Measurements from ENCODE around the gene DNAJC9. TPM values are rescaled to one million over a fixed set of nuclear protein-coding genes. Genes with fewer than 3 reads are reported as not detected.

The DNAJC9 gene
- total RNA-seq, 2 donors from 2014 or later, result 45.9 to 87.0 TPM

DNA sequence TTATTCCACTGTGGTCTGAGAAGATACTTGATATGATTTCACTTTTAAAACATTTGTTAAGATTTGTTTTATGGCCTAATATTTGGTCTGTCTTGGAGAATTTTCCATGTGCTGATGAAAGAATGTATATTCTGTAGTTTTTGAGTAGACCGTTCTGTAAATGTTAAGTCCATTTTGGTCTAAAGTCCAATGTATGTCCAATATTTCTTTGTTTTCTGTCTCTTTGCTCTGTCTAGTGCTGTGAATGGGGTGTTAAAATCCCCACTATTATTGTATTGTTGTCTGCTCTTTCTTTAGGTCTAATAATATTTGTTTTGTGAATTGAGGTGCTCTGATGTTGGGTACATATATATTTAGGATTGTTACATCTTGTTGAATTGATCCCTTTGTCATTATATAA, 31.3 kb downstream of the DNAJC9 start:
- Mint-ChIP-seq H3K9me3 (no peaks in the 10 kb centered on the region), H3K36me3 (peaks cover 16 to 21% of the 10 kb centered on the region in 2 donors), H3K27ac (no peak overlapping the region)
- DNase-seq (ENCODE audit: low spot score in 2 of 2), result no peak
- no peak for ATAC-seq

DNA sequence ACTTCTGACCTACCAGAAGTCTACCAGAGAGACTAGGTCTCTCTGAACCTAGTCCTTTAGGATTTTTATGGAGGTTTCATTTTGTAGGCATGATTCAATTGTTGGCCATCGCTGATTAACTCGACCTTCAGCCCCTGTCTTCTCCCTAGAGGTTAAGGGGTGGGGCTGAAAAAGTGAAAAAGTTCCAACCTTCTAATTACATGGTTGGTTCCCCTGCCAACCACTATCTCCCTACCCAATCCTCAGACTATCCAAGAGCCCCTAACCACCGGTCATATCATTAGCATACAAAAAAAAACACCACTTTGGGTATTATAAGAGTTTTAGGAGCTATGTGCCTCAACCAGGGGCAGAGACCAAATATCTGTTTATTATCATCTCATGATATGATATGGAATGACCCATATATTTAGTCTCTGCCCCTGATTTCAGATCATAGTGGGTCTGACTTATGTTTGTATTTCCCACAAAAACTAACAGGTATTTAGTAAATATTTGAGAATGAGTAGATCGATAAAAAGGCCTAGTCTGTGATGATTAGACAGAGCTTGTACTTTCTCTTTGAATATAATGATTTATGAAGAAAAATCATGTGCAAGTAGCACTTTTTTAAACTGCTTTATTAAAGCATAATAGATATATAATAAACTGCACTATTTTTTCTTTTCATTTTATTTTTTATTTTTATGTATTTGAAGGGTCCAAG, 35.8 kb downstream of the DNAJC9 start:
- H3K36me3 Mint-ChIP-seq, result peaks cover 8 to 12% of the 10 kb centered on the region in 2 donors
- DNase-seq (ENCODE audit: low spot score in 2 of 2), result no peak
- peak in 1 of 2 donors; percentile 14 for ATAC-seq
- H3K27ac Mint-ChIP-seq, result no peak overlapping the region
- peaks cover 0 to under 1% of the 10 kb centered on the region in 2 donors for H3K9me3 Mint-ChIP-seq

GRCh38 chr10:73210395-73211105, 36.5 kb downstream of the DNAJC9 start:
- DNase-seq (ENCODE audit: low spot score in 2 of 2) (no peak), ATAC-seq (peak in 1 of 2 donors; percentile 33)
- H3K36me3 Mint-ChIP-seq, result peaks cover 7 to 8% of the 10 kb centered on the region in 2 donors
- H3K27ac Mint-ChIP-seq, result no peak overlapping the region
- peaks cover 0 to 6% of the 10 kb centered on the region in 2 donors for H3K9me3 Mint-ChIP-seq

GRCh38 chr10:73209705-73210104, 37.4 kb downstream of the DNAJC9 start:
- peaks cover 7 to 10% of the 10 kb centered on the region in 2 donors for H3K36me3 Mint-ChIP-seq
- no peak overlapping the region for H3K27ac Mint-ChIP-seq
- peaks cover 0 to 6% of the 10 kb centered on the region in 2 donors for H3K9me3 Mint-ChIP-seq
- no peak for DNase-seq (ENCODE audit: low spot score in 2 of 2)
- no peak for ATAC-seq

DNA sequence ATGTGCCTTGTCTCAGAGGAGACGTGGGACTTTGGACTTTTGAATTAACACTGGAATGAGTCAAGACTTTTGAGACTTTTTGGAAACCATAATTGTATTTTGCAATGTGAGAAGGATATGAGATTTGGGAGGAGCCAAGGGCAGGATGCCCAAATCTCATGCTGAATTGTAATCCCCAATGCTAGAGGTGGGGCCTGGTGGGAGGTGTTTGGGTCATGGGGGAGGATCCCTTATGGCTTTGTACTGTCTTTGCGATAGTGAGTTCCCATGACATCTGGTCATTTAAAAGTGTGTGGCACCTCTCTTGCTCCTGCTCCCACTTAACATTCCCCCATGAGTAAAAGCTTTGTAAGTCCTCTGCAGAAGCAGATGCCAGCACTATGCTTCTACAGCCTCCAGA, 39.2 kb downstream of the DNAJC9 start:
- Mint-ChIP-seq H3K9me3 (peaks cover 0 to 6% of the 10 kb centered on the region in 2 donors), H3K27ac (no peak overlapping the region), H3K36me3 (peaks cover 0 to 10% of the 10 kb centered on the region in 2 donors)
- ATAC-seq, result no peak
- DNase-seq (ENCODE audit: low spot score in 2 of 2), result no peak

- Mint-ChIP-seq H3K27ac (no peak overlapping the region), H3K36me3 (peaks cover 0 to 10% of the 10 kb centered on the region in 2 donors), H3K9me3 (peaks cover 0 to 6% of the 10 kb centered on the region in 2 donors)
- ATAC-seq (no peak), DNase-seq (ENCODE audit: low spot score in 2 of 2) (no peak)
Observed at GRCh38 chr10:73206385-73206784, 40.7 kb downstream of the DNAJC9 start.

GRCh38 chr10:73205890-73206289, 41.2 kb downstream of the DNAJC9 start:
- ATAC-seq (no peak), DNase-seq (ENCODE audit: low spot score in 2 of 2) (no peak)
- peaks cover 0 to 10% of the 10 kb centered on the region in 2 donors for H3K36me3 Mint-ChIP-seq
- peaks cover 0 to 6% of the 10 kb centered on the region in 2 donors for H3K9me3 Mint-ChIP-seq
- H3K27ac Mint-ChIP-seq, result no peak overlapping the region

DNA sequence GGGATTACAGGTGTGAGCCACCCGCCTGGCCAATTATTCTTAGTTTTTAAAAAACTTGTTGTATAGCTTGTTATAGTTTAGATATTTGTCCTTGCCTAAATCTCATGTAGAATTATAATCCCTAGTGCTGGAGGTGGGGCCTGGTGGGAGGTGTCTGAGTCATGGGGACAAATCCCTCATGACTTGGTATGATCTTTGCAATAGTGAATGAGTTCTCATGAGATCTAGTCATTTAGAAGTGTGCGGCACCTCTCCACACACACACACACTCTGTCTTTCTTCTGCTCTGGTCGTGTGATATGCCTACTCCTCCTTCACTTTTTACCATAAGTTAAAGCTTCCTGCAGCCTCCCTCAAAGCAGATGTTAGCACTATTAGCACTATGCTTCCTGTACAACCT, 42.0 kb downstream of the DNAJC9 start:
- Mint-ChIP-seq H3K36me3 (peaks cover 0 to 10% of the 10 kb centered on the region in 2 donors), H3K27ac (no peak overlapping the region), H3K9me3 (peaks cover 0 to 6% of the 10 kb centered on the region in 2 donors)
- ATAC-seq, result no peak
- DNase-seq (ENCODE audit: low spot score in 2 of 2), result no peak

Other genes starting within 250 kb of the DNAJC9 start
- gene P4HA1, start 150.4 kb downstream of the DNAJC9 start, total RNA-seq, result 10 to 100 TPM in 1 of 2 donors, 1 to 10 TPM in 1; 9.5 to 62.2 TPM
- gene NUDT13, start 136.8 kb downstream of the DNAJC9 start, total RNA-seq, result 1 to 10 TPM in 1 of 2 donors, under 1 TPM in 1; 0.18 to 1.2 TPM
- 10 to 100 TPM; 31.7 to 39.6 TPM for gene ECD, start 79.2 kb downstream of the DNAJC9 start, total RNA-seq
- 10 to 100 TPM; 14.8 to 17.3 TPM for gene FAM149B1, start 79.1 kb downstream of the DNAJC9 start, total RNA-seq
- 100 to 1,000 TPM in 1 of 2 donors, 10 to 100 TPM in 1; 99.4 to 125 TPM for gene MRPS16, start 5.4 kb upstream of the DNAJC9 start, total RNA-seq
- gene CFAP70, start 111.6 kb upstream of the DNAJC9 start, total RNA-seq, result 1 to 10 TPM in 1 of 2 donors, under 1 TPM in 1; 0.36 to 1.2 TPM
- gene ANXA7, start 166.8 kb upstream of the DNAJC9 start, total RNA-seq, result 100 to 1,000 TPM; 104 to 153 TPM
- 1 to 10 TPM; 2.3 to 3.7 TPM for gene MSS51, start 186.3 kb upstream of the DNAJC9 start, total RNA-seq
- gene PPP3CB, start 248.8 kb upstream of the DNAJC9 start, total RNA-seq, result 10 to 100 TPM; 25.7 to 40.5 TPM

All from activated naive CD4-positive, alpha-beta T cell treated with anti-CD3 and anti-CD28 coated beads, Interleukin-2, amount 50 U/mL, for 72 hours (primary cell).